ENCODE results near the gene OSGIN1.

OSGIN1 gene

DNA sequence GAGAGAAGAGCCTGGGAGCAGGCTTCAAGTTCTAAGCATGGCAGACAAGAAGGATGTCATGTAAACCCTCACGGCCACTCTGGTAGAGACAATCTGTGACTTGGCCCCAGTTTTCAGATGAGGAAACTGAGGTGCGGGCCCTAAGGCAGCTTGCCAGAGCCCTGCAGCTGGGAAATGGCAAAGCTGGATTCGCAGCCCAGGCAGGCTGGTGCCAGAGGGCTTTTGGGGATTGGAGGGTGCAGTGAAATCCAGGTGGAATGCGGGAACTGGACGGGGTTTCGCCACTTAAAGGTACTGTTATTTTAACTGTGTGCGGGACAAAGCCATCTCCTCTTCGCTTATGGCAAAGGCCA lies 477 bp upstream of the OSGIN1 start:
- H3K27ac ChIP-seq (ENCODE audit: low read depth, low read length, severe bottlenecking), result peak overlapping the region; percentile 8
- no peaks in the 10 kb centered on the region for H3K36me3 ChIP-seq (ENCODE audit: control insufficient read depth, insufficient read depth, low read length)
- no peak overlapping the region for H3K4me3 ChIP-seq (ENCODE audit: extremely low read depth, insufficient read depth, low read length, poor library complexity, severe bottlenecking)
- no peaks in the 10 kb centered on the region for H3K9me3 ChIP-seq (ENCODE audit: control insufficient read depth, low read length)
- 79 to 81% methylated on average over 4 to 6 of the region's 8 CpGs for WGBS, 2 experiments (ENCODE audit: insufficient coverage in 2 of 2)
- H3K4me1 ChIP-seq (ENCODE audit: control insufficient read depth, insufficient read depth, low read length, poor library complexity, severe bottlenecking), result peaks cover 13% of the 10 kb centered on the region

- Histone ChIP-seq H3K4me3 (ENCODE audit: extremely low read depth, insufficient read depth, low read length, poor library complexity, severe bottlenecking) (peak overlapping the region; percentile 34), H3K27ac (ENCODE audit: low read depth, low read length, severe bottlenecking) (no peak overlapping the region), H3K9me3 (ENCODE audit: control insufficient read depth, low read length) (no peaks in the 10 kb centered on the region), H3K4me1 (ENCODE audit: control insufficient read depth, insufficient read depth, low read length, poor library complexity, severe bottlenecking) (peaks cover 13% of the 10 kb centered on the region), H3K36me3 (ENCODE audit: control insufficient read depth, insufficient read depth, low read length) (no peaks in the 10 kb centered on the region)
- 27 to 29% methylated on average over 9 to 12 of the region's 19 CpGs for WGBS, 2 experiments (ENCODE audit: insufficient coverage in 2 of 2)
These were observed 946 bp downstream of the OSGIN1 start for GRCh38 chr16:83953796-83954576.

DNA sequence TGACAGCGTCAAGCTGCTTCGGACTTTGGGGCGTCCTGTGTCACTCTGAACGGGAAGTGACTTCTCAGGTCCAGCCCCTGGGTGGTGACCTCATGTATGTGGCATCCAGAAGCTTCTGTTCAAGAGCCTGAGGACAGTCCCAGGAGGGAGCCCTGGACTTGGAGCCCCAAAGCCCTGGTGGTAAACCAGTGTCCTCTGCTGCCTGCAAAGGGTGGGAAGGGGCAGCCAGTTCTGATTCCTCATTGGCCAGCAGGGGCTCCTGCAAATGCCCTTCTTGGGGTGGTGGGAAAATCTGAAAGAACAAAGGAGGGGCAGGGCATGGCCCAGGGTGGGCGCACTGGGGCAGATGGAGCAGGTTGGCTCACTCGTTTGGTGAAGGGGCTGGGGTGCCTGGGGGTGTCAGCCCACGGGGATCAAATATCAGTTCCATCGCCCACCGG lies 1.6 kb downstream of the OSGIN1 start:
- Histone ChIP-seq H3K4me3 (ENCODE audit: extremely low read depth, insufficient read depth, low read length, poor library complexity, severe bottlenecking) (no peak overlapping the region), H3K4me1 (ENCODE audit: control insufficient read depth, insufficient read depth, low read length, poor library complexity, severe bottlenecking) (peaks cover 13% of the 10 kb centered on the region), H3K9me3 (ENCODE audit: control insufficient read depth, low read length) (no peaks in the 10 kb centered on the region), H3K27ac (ENCODE audit: low read depth, low read length, severe bottlenecking) (no peak overlapping the region), H3K36me3 (ENCODE audit: control insufficient read depth, insufficient read depth, low read length) (no peaks in the 10 kb centered on the region)
- WGBS, 2 experiments (ENCODE audit: insufficient coverage in 2 of 2), result 60 to 65% methylated on average over 8 to 9 of the region's 9 CpGs

DNA sequence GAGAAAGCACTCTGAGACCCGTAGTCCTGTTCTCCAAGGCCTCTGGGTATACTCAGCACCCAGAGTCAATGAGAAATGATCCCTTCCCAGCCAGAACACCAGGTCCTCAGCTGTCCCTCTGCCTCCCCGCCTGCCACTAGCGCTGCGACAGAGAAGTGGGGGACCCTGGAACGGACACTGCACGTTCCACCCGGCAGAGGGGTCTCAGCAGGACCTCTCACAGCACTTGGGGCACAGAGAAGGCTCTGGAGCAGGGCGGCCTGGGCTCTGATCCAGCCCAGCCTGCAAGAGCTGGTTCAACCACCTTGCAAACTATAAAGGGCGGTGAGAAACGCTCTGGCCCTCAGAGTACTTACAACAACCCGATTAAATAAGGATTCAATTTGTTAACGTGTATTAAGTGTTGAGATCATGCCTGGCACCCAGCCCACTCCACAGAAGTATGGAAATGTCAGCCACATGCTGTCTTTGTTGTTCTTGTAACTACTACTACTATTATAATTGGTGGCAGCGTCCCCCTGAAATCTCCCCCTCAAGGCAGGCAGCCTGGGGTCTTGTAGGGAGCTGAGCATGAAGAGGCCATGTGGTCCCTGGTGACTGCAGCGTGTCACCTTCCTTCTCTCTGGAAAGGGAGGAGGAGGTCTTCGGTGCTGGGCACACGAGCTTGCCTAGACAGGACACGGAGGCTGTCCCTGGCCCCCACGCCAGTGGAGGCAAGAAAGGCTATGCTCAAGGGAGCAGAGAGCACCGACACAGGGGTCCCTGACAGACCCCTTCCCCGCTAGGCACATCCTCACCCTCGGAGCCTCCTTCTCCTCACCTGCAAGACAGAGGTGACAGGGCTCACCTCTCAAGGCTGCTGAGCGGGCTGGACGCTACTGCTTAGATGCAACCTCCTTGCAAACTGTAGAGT lies 2.4 kb downstream of the OSGIN1 start:
- Histone ChIP-seq H3K36me3 (ENCODE audit: control insufficient read depth, insufficient read depth, low read length) (no peaks in the 10 kb centered on the region), H3K9me3 (ENCODE audit: control insufficient read depth, low read length) (no peaks in the 10 kb centered on the region), H3K4me3 (ENCODE audit: extremely low read depth, insufficient read depth, low read length, poor library complexity, severe bottlenecking) (no peak overlapping the region), H3K4me1 (ENCODE audit: control insufficient read depth, insufficient read depth, low read length, poor library complexity, severe bottlenecking) (peaks cover 13% of the 10 kb centered on the region), H3K27ac (ENCODE audit: low read depth, low read length, severe bottlenecking) (no peak overlapping the region)
- WGBS, 2 experiments (ENCODE audit: insufficient coverage in 2 of 2), result 79 to 83% methylated on average over 14 to 22 of the region's 23 CpGs

- no peak overlapping the region for H3K27ac ChIP-seq (ENCODE audit: low read depth, low read length, severe bottlenecking)
- H3K4me3 ChIP-seq (ENCODE audit: extremely low read depth, insufficient read depth, low read length, poor library complexity, severe bottlenecking), result no peak overlapping the region
- no peaks in the 10 kb centered on the region for H3K9me3 ChIP-seq (ENCODE audit: control insufficient read depth, low read length)
- whole genome bisulfite sequencing, 2 experiments (ENCODE audit: insufficient coverage in 2 of 2), result 50 to 56% methylated on average over 20 to 22 of the region's 22 CpGs
- H3K4me1 ChIP-seq (ENCODE audit: control insufficient read depth, insufficient read depth, low read length, poor library complexity, severe bottlenecking), result peaks cover 13% of the 10 kb centered on the region
- no peaks in the 10 kb centered on the region for H3K36me3 ChIP-seq (ENCODE audit: control insufficient read depth, insufficient read depth, low read length)
These were observed 3.6 kb downstream of the OSGIN1 start for GRCh38 chr16:83956336-83957289.

DNA sequence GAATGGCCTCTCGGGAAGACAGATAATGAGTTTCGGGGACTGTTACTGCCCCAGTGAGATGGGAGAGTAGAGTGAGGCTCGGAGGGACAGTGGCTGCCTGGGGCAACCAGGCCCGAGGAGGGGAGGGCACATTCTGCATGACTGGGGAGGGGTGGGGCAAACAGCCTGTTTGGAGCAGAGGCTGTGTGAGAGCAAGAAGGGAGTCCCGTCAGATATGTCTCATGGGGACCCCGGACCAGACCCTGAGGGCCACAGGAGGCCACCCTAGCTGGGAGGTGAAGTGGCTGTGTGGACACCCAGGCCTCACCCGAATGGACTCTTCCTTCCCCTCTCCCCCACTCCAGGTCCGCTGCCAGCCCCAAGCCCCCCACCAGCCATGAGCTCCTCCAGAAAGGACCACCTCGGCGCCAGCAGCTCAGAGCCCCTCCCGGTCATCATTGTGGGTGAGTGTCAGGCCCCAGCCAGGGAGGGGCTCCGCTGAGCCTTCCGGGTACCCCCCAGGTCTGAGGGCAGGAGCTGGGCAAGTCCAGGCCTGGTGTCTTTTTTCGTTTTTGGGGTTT lies 4.3 kb downstream of the OSGIN1 start:
- H3K9me3 ChIP-seq (ENCODE audit: control insufficient read depth, low read length), result no peaks in the 10 kb centered on the region
- H3K4me3 ChIP-seq (ENCODE audit: extremely low read depth, insufficient read depth, low read length, poor library complexity, severe bottlenecking), result no peak overlapping the region
- H3K36me3 ChIP-seq (ENCODE audit: control insufficient read depth, insufficient read depth, low read length), result no peaks in the 10 kb centered on the region
- H3K27ac ChIP-seq (ENCODE audit: low read depth, low read length, severe bottlenecking), result no peak overlapping the region
- peaks cover 13% of the 10 kb centered on the region for H3K4me1 ChIP-seq (ENCODE audit: control insufficient read depth, insufficient read depth, low read length, poor library complexity, severe bottlenecking)
- 95 to 96% methylated on average over 8 to 10 of the region's 14 CpGs for WGBS, 2 experiments (ENCODE audit: insufficient coverage in 2 of 2)

DNA sequence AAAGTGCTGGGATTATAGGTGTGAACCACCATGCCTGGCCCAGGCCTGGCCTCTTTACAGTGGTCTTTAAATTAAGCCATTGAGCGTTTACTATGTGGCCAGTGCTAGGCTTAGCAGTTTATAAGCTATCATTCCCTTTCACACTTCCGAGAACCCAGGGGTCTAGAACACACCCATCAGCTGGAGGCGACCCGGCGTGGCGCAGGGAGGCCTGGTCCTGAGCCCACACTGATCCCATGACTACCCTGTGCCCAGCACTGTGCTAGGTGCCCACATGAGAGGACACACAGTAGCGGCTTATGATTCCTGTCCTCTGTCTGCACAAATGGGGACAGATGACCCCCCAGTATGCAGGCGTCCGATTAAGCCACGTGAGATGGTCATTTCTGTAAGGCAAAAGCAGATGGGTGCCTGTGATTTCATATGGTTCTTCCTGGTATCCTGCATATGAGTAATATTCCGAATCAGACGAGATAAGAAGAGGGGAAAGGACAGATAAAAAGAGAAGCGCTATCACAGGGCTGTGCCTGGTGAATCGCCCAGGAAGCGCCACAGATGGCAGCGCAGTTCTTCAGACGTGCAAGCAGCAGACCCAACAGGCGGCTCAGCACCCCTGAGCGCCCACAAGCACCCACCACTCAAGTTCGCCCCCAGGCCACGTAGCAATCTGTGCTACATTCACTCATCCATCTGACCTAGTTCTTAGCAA lies 5.3 kb downstream of the OSGIN1 start:
- no peak overlapping the region for H3K4me3 ChIP-seq (ENCODE audit: extremely low read depth, insufficient read depth, low read length, poor library complexity, severe bottlenecking)
- no peaks in the 10 kb centered on the region for H3K9me3 ChIP-seq (ENCODE audit: control insufficient read depth, low read length)
- peaks cover 7% of the 10 kb centered on the region for H3K4me1 ChIP-seq (ENCODE audit: control insufficient read depth, insufficient read depth, low read length, poor library complexity, severe bottlenecking)
- 84 to 86% methylated on average over 21 of the region's 21 CpGs for WGBS, 2 experiments (ENCODE audit: insufficient coverage in 2 of 2)
- H3K27ac ChIP-seq (ENCODE audit: low read depth, low read length, severe bottlenecking), result no peak overlapping the region
- H3K36me3 ChIP-seq (ENCODE audit: control insufficient read depth, insufficient read depth, low read length), result no peaks in the 10 kb centered on the region

DNA sequence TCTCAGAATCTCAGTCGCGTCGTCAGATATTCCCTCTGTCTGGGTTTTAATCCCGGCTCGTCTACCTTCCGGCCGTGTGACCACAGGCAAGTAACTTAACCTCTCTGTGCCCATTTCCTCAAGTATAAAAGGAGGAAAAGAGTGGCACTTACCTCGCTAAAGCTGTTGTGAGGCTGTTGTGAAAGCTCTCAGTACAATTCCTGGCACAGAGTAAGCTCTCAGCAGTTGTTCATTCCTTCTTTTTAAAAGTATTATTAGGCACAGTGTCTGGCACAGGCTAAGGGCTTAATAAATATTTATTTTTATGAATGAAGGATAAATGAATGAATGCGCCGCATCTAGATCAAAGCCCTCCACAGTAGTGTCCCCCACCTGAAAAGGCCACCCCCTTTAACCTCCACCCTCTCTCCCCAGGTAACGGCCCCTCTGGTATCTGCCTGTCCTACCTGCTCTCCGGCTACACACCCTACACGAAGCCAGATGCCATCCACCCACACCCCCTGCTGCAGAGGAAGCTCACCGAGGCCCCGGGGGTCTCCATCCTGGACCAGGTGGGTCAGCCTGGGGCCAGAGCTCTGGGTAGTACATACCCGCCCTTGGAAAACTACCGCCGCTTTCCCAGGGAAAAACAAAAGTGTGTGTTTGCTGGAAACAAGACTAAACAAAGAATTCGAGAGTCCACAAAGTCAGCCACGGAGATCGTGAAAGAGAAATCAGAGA lies 6.0 kb downstream of the OSGIN1 start:
- no peak overlapping the region for H3K4me3 ChIP-seq (ENCODE audit: extremely low read depth, insufficient read depth, low read length, poor library complexity, severe bottlenecking)
- WGBS, 2 experiments (ENCODE audit: insufficient coverage in 2 of 2), result 83 to 98% methylated on average over 10 to 16 of the region's 21 CpGs
- no peaks in the 10 kb centered on the region for H3K36me3 ChIP-seq (ENCODE audit: control insufficient read depth, insufficient read depth, low read length)
- no peaks in the 10 kb centered on the region for H3K9me3 ChIP-seq (ENCODE audit: control insufficient read depth, low read length)
- no peak overlapping the region for H3K27ac ChIP-seq (ENCODE audit: low read depth, low read length, severe bottlenecking)
- H3K4me1 ChIP-seq (ENCODE audit: control insufficient read depth, insufficient read depth, low read length, poor library complexity, severe bottlenecking), result peaks cover 4% of the 10 kb centered on the region

DNA sequence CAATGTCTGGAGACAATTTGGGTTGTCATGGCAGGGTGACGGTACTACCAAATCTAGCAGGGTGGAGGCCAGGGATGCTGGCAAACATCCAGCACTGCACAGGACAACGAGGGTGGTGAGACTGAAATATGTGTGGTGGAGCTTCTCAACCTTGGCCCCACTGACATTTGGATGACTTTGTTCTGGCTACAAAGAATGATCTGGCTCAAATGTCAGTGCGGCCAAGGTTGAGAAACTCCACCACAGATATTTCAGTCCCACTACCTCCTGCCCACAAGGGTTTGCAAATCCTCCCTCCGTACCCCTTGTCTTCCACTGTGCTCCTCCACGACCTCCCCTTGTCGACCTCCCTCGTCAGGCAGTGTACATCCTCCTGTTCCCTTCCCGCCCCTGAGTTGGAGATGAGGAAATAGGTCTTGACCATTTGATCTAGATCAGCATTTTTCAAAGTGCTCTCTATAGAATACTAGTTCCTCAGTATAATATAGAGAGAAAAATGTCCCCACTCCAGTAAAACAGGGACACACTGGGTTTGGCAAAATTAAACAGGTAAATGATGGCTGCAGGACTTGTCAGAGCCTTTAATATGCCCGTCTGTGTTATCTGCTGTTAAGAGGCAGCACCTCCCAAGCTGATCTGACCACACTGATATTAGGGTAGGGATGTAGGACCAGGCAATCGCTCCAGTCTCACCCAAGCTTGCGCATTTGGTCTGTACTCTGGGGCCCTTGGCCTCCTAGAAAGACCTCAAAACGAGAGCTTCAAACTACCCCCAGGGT lies 6.8 kb downstream of the OSGIN1 start:
- Histone ChIP-seq H3K9me3 (ENCODE audit: control insufficient read depth, low read length) (no peaks in the 10 kb centered on the region), H3K27ac (ENCODE audit: low read depth, low read length, severe bottlenecking) (no peak overlapping the region), H3K4me1 (ENCODE audit: control insufficient read depth, insufficient read depth, low read length, poor library complexity, severe bottlenecking) (peaks cover 2% of the 10 kb centered on the region), H3K36me3 (ENCODE audit: control insufficient read depth, insufficient read depth, low read length) (no peaks in the 10 kb centered on the region), H3K4me3 (ENCODE audit: extremely low read depth, insufficient read depth, low read length, poor library complexity, severe bottlenecking) (no peak overlapping the region)
- 85 to 92% methylated on average over 7 to 11 of the region's 12 CpGs for WGBS, 2 experiments (ENCODE audit: insufficient coverage in 2 of 2)
